GM21515 (cell line): ENCODE measurements around the gene NPPC.
"Not testable (repeated sequence)": the region's sequence is repeated elsewhere in the genome, so short reads cannot be mapped to it uniquely, and the experiment has no call there.

Experiments used
- ATAC-seq: cut with Tn5 transposase; IDR thresholded peaks from one replicate; pipeline ENCODE4 v1.9.1; 2021; ENCODE audit not compliant: unreplicated experiment

The NPPC gene

GRCh38 chr2:231926180-231926741 is at the start of gene NPPC:
NPPC (minus strand) TSS chr2:231926396; CDS start chr2:231926249, 147 bp downstream.
- no peak for ATAC-seq

GRCh38 chr2:231975001-231975400 is 48.8 kb upstream of the NPPC start:
- no peak for ATAC-seq

- no peak for ATAC-seq
Observed at GRCh38 chr2:231970461-231970860, 44.3 kb upstream of the NPPC start.

GRCh38 chr2:231968820-231969219 is 42.6 kb upstream of the NPPC start:
- no peak for ATAC-seq

GRCh38 chr2:231966886-231967285 is 40.7 kb upstream of the NPPC start:
- ATAC-seq, result no peak

GRCh38 chr2:231965102-231965501 is 38.9 kb upstream of the NPPC start:
- no peak for ATAC-seq

GRCh38 chr2:231961349-231962166 is 35.4 kb upstream of the NPPC start, which contains the start of gene DIS3L2:
DIS3L2 (plus strand) TSS chr2:231961713; CDS start chr2:232014928, 53,215 bp downstream.
- ATAC-seq, result peak; percentile 88

GRCh38 chr2:231960810-231961348 is 34.7 kb upstream of the NPPC start:
- ATAC-seq, result peak; percentile 22

GRCh38 chr2:231957913-231958763 is 31.9 kb upstream of the NPPC start:
- ATAC-seq, result no peak

GRCh38 chr2:231955758-231956472 is 29.7 kb upstream of the NPPC start:
- no peak for ATAC-seq

- no peak for ATAC-seq
Observed at GRCh38 chr2:231951452-231952035, 25.3 kb upstream of the NPPC start.

- no peak for ATAC-seq
Observed at GRCh38 chr2:231947694-231948093, 21.5 kb upstream of the NPPC start.

GRCh38 chr2:231947112-231947511 is 20.9 kb upstream of the NPPC start:
- ATAC-seq, result not testable (repeated sequence)

GRCh38 chr2:231946241-231946814 is 20.1 kb upstream of the NPPC start:
- no peak for ATAC-seq

- ATAC-seq, result no peak
Observed at GRCh38 chr2:231942180-231942579, 16.0 kb upstream of the NPPC start.

- ATAC-seq, result no peak
Observed at GRCh38 chr2:231941673-231942072, 15.5 kb upstream of the NPPC start.

GRCh38 chr2:231940795-231941194 is 14.6 kb upstream of the NPPC start:
- no peak for ATAC-seq

GRCh38 chr2:231939022-231939421 is 12.8 kb upstream of the NPPC start:
- no peak for ATAC-seq

GRCh38 chr2:231937057-231937456 is 10.9 kb upstream of the NPPC start:
- ATAC-seq, result no peak

GRCh38 chr2:231936491-231936890 is 10.3 kb upstream of the NPPC start:
- no peak for ATAC-seq
